NCI-H446 treated with DMSO at 0.1 percent for 48 hours (cell line): ENCODE data around the gene STK16.
A peak's percentile ranks its signal among the peaks of the same experiment; 100 is the strongest.
"Not testable (repeated sequence)": the region's sequence is repeated elsewhere in the genome, so short reads cannot be mapped to it uniquely, and the experiment has no call there.

Experiments
- DNase-seq: peaks from one replicate; lab custom pipeline; 2025; lab: John Stamatoyannopoulos, UW

STK16 gene, protein sequence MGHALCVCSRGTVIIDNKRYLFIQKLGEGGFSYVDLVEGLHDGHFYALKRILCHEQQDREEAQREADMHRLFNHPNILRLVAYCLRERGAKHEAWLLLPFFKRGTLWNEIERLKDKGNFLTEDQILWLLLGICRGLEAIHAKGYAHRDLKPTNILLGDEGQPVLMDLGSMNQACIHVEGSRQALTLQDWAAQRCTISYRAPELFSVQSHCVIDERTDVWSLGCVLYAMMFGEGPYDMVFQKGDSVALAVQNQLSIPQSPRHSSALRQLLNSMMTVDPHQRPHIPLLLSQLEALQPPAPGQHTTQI

DNA sequence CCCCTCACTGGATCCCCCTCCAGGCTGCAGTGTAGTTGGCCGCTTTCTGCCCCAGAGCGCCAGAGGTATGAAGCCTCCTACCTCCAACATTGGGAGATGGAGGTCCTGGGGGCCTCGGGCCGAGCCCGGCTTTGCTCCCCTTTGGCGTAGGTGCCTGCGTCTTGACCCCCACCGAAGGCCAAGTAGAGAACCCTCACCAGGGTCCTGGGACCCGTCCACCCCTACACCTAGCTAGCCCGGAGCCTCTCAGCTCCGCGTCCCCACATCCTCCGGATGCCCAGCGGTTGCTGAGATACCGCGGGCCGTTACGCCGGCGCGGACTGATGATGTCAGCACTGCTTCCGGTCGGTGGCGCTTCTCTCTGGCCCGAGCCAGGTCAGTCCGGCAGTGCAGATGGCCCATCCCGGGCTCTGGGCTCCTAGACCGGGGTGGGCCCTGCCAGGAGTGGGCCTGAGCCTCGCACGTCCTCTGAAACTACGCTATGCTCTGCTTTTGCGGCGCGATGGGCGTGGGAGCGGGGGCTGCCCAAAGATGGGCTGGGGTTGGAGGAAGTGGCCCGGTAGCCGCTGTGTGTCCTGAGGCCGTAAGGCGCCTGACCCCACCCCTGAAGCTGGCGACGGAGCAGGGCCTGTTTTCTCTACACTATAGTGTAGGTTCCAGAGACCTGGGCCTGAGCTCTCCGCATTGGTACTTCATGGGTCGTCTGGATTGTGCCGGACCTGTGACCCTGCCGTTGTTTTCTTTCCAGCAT lies at the start of gene STK16, which contains the start of gene GLB1L:
Gene STK16, plus strand, starts transcription at position 332 of the 751 bp plus-strand sequence. CDS start 521 bp downstream, outside the sequence.
Gene GLB1L, minus strand, starts transcription at position 297 of the 751 bp plus-strand sequence. CDS start 1,871 bp downstream, outside the sequence.
- DNase-seq = peak; percentile 46

DNA sequence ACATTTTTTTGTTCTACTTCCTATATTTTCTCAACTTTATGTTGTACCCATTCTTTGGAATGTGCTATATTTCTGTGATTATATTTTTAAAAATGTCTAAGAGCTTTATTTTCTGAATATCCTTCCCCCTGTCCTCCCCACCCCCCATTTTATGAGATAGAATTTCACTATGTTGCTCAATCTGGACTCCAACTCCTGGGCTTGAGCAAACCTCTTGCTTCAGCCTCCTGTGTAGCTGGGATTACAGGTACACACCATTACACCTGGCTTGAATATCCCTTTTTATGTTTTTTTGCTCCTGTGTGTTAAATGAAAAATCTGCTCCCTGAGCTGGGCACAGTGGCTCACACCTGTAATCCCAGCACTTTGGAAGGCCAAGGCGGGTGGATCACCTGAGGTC lies 47.9 kb upstream of the STK16 start:
- no peak for DNase-seq

- DNase-seq = no peak
Observed at GRCh38 chr2:219198974-219199373, 46.3 kb upstream of the STK16 start.

DNA sequence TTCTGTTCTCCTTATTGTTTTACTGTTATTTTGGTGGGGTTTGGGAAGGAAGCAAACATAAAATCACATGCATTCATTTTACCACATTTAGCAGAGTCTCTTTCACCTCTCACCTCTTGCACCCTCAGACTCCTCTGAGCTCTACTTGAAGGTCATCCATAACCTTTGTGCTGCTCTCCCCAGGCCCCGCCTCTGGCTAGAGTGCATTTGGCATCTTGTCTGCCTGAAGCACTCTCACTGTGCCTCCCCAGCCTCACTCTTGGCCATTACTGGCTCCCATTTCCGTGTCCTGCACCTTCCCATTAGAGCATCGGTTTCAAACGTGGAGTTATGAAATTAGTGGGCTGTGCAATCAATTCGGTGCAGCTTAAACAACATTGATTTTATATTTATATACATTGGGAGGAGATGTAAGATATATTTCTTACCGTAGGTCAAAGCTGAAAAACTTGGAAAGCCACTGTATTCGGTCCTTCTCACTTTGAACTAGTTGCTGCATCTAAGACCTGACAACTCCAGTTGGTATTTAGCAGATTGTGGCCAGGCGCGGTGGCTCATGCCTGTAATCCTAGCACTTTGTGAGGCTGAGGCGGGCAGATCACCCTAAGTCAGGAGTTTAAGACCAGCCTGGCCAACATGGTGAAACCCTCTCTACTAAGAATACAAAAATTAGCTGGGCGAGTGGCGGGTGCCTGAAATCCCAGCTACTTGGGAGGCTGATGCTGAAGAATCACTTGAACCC lies 45.6 kb upstream of the STK16 start:
- DNase-seq = no peak

DNA sequence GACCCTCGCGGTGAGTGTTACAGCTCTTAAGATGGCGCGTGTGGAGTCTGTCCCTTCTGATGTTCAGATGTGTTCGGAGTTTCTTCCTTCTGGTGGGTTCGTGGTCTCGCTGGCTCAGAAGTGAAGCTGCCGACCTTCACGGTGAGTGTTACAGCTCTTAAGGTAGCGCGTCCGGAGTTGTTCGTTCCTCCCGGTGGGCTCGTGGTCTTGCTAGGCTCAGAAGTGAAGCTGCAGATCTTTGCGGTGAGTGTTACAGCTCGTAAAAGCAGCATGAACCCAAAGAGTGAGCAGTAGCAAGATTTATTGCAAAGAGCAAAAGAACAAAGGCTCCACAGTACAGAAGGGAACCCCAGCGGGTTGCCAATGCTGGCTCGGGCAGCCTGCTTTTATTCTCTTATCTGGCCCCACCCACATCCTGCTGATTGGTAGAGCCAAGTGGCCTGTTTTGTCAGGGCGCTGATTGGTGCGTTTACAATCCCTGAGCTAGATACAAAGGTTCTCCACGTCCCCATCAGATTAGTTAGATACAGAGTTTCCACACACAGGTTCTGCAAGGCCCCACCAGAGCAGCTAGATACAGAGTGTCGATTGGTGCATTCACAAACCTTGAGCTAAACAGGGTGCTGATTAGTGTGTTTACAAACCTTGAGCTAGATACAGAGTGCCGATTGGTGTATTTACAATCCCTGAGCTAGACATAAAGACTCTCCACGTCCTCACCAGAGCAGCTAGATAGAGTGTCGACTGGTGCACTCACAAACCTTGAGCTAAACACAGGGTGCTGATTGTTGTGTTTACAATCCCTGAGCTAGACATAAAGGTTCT lies 44.6 kb upstream of the STK16 start:
- not testable (repeated sequence) for DNase-seq

GRCh38 chr2:219201331-219201730 lies 43.9 kb upstream of the STK16 start:
- not testable (repeated sequence) for DNase-seq

DNA sequence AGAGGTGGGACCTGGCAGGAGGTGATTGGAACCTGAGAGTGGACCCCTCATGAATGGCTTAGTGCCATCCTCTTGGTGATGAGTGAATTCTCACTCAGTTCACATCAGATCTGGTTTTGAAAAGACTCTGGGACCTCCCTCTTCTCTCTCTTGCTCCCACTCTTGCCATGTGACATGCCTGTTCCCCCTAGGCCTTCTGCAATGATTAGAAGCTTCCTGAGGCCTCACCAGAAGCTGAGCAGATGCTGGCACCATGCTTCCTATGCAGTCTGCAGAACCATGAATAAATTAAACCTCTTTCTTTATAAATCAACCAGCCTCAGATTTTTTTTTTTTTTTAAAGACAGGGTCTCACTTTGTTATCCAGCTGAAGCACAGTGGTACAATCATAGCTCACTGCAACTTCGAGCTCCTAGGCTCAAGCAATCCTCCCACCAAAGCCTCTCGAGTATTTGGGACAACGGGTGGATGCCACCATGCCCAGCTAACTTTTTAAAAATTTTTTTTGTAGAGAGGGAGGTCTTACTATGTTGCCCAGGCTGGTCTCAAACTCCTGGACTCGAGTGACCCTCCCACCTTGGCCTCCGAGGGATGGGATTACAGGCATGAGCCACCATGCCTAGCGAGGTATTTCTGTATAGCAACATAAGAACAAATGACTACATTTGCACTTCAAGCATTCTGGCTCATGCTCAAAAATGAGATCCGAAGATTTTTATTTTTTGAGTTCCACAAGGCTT lies 40.7 kb upstream of the STK16 start:
- DNase-seq = no peak

- no peak for DNase-seq
Observed at GRCh38 chr2:219205165-219205538, 40.1 kb upstream of the STK16 start.

- no peak for DNase-seq
Observed at GRCh38 chr2:219205981-219206327, 39.3 kb upstream of the STK16 start.

GRCh38 chr2:219206328-219207133 lies 38.7 kb upstream of the STK16 start, which contains the start of gene ZFAND2B:
TSS of gene ZFAND2B (plus strand) at chr2:219206782. CDS start at chr2:219206988, 206 bp downstream.
- peak; percentile 82 for DNase-seq

DNA sequence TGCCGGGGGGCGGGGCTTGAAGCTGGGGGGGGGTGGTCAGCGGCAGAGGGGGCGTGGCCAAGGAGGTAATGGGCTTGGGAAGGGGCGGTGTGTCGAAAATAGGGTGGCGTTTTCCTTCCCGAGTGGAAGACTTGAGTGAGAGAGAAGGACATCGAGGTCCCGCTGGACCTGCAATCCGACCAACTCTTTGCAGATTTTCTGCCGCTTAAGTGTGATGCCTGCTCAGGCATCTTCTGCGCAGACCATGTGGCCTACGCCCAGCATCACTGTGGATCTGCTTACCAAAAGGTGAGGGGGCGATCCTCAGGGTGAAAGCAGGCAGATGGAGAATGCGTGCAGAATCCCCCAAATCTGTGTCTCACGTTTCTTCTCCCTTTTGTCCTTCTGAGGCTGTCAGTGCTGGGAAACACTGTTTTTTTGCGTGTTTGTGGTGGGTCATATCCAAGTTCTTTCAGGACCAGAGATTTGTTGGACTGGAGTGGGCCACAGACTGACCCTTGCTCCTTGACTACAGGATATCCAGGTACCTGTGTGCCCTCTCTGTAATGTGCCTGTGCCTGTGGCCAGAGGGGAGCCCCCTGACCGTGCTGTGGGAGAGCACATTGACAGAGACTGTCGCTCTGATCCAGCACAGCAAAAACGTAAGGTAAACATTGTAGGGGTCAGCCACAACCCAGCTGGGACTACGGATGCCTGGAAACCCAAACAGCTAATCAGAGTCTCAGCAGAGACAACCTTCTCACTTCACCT lies 38.0 kb upstream of the STK16 start:
- DNase-seq = no peak

- DNase-seq = no peak
Observed at GRCh38 chr2:219207884-219208740, 37.2 kb upstream of the STK16 start.

DNA sequence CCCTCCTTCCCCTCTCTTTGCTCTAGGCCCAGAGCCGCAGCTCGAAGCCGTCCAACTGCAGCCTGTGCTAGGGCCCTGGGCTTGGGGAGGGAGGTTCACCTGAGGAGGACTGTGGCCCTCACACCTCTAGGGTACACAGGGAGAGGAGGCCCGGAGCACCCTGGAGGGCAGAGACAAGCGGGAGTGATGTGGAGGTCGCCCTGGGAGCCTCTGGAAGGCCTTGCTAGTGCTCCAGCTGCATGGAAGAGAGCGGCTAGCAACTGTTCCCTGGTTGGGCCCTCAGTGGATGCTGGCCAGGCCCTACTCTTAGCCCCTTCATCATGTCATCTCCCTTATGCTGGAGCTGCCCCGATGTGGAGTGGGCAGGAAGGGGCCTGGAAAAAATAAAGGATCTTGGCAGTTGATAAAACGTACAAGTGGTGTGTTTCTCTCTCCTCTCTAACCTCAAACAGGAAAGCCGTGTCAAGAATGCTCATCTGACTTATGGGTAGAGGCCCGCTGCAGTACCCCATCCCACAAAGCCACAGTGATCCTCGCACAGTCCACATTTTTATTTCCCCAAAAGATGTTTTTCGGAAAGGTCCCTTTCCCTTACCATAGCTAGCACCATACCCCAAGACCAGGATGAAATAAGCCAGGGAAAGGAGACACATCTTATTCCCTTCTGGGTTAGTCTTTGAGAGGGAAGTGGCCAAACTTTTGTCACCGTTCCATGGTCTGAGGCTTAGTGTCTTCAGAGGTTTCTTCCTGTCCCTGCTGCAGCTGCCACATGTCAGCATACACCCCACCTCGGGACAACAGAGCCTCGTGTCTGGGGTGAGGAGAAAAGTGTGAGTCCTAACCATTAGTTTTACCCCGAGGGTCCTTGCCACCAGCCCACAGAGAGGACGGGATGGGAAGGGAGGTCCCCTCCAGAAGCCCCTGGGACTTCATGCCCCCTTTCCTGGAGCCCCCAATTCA lies 35.8 kb upstream of the STK16 start:
- no peak for DNase-seq

DNA sequence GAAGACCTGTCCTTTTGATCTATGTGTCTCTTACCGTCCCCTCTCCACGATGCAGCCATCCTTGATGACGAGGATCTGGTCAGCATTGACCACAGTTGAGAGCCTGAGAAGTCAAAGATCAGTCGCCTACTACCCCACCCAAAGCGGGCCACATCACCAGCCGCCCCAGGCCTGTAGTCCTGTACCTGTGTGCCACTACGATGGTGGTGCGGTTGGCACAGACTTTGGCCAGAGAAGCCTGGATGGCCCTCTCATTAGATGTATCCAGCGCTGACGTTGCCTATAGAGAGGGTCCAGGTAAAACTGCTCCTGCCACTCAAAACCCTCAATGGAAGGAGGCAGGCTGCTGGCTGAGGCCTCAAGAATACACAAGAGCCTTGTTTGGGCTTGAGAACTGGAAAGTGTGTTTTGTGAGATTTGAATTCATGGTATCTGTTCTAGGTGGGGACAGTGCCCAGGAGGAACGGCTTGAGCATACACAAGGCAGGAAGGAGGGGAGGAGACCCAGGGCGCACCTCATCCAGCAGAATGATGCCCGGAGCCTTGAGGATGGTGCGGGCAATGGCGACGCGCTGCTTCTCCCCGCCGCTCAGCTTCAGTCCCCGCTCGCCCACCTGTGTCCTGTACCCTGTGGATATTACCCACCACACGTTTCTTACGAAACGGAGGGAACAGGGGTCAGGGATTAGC lies 34.9 kb upstream of the STK16 start:
- no peak for DNase-seq

- DNase-seq = no peak
Observed at GRCh38 chr2:219210886-219211362, 34.4 kb upstream of the STK16 start.

- DNase-seq = no peak
Observed at GRCh38 chr2:219213026-219213415, 32.3 kb upstream of the STK16 start.
